ENCODE measurements around the gene GH2.
"Not testable (repeated sequence)": the region's sequence is repeated elsewhere in the genome, so short reads cannot be mapped to it uniquely, and the experiment has no call there.

GH2 gene

DNA sequence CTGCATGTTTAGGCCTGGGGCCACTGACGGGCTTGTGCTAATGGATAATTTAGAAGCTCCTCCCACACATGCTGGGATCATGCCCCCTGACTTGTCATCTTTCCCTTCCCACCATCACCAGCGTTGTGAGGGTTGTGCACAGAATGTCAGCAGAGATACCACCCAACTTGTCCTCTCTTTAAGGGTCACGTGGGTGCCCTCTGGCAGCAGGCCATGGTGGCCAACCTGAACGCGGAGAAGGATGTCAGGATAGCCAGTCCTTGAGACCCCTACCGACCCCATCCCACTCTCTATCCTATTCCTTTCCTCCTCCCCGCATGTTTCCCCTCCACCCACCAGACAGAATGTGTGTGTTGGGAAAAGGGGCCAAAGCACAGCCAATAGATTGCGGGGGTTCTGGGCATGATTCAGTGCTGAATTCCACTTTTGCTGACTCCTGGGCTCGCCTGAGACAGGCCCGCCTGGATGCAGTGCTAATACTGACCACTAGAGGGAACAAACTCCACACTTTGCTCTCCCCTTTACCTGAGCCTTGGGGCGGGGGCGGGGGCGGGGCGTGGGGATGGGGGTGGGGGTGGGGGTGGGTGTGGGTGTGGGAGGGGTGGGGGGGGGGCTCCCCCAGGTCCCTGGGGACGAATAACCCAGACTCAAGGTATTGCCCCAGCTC lies at the start of gene GH2:
Gene GH2, minus strand, starts transcription at position 10 of the 667 bp plus-strand sequence. CDS start 143 bp downstream, outside the sequence.
- DNase-seq: peak in 4 of 10 donors; percentile 19 to 74 (median 21)
- intact Hi-C loops (cut with DNase I): no loop called here

DNA sequence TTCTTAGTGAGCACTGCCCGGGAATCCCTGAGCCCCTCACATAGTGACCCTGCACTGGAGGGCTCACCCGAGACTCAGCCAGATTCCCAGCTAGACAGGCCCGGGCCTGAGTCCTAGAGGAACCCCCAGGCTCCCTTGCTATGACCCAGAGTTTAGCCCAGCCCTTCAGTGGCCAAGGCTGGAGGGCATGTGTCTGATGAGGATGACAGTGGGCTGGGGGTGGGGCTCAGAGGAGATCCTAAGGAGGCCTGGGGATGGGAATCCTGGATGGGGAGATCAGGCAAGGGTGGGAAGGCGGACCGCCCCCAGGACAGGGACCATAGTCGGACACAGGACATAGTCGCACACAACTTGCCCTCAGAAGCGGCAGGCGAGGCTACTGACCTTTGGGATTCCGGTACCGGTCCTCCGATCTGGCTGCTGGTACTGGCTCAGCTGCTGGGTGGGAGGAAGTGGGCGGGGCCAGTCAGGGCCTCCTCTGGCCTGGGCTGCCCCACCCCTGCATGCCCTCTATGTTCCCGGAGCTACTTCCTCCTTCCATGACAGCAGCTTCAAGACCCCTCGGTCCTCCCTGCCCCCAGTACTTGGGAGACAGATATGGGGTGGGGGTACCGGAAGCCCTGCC lies 49.3 kb upstream of the GH2 start:
- intact Hi-C loops (cut with DNase I): no loop called here
- DNase-seq: peak in 2 of 10 donors; percentile 52 to 55

DNA sequence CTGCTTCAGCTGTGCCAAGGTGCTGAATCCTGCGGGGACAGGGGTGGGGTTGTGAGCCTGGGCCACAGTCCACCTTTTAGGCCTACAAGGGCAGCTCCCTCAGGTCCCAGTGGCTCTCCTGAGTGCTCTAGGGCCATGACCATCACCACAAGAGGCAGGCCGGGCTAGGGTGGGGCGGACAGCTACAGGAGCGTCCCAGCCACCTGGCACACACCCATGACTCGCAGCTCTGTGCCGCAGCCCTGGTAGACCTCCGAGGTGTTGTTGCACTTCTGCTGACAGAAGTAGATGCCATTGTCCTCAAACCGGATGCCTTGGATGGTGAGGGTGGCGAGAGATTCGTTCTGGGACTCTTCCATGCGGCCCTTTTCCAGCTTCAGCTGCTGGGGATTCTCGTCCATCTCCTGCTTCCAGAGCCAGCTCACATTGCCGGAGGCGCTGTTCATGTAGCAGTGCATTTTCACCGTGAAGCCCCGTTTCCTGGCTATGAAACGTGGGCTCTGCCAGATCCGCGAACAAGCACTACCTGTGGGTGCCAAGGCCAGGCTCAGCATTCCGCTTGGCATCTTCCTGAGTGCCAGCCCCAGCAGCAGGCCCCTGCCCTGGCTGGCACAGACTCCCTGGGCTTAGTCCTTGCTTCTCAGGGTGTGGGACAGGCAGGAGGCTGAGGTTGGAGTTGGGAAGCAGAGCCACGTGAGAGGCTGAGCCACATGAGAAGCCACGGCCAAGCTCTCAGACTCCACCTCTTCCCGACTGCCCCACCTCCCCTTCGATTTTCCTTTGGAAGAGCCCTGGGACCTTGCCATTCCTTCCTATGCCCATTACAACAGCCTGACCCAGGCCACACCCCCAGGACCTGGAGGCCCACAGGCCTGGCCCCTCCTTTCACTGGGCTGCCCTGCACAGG lies 48.4 kb upstream of the GH2 start:
- intact Hi-C loops (cut with DNase I): no loop called here
- peak in 1 of 10 donors; percentile 66 for DNase-seq

DNA sequence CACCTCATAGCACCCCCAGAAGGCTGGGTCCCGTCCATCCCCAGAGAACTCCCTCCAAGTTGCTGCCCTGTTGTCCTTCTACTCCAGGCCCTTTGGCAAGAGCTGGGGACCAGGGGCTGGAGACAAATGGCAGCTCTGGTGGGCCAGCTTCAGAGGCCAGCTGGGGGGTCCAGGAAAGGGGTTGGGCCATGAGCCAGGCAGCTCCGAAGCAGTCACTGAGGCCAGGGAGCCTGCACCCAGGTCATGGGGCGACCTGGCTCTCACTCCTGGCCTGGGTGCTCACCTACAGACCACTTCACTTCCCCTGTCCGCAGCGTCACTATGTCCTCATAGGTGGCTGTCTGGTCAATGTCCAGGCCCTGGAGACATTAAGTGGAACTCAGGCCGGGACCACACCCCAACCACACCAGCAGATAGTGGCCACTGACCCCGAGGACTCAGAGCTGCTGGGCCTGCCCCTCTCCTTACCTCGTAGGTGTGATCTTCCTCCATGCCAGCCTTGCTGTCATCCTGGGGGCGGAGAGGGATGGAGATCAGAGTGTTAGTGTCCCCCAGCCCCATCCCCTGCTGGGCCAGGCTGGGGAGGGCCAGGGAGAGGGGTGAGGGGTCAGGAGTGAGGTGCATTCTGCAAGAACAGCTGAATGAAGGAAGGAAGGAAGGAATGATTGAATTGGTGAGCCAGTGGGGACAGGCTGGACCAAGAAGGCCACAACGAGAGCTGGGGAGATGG lies 47.4 kb upstream of the GH2 start:
- intact Hi-C loops (cut with DNase I): no loop called here
- DNase-seq: peak in 2 of 10 donors; percentile 51 to 57

DNA sequence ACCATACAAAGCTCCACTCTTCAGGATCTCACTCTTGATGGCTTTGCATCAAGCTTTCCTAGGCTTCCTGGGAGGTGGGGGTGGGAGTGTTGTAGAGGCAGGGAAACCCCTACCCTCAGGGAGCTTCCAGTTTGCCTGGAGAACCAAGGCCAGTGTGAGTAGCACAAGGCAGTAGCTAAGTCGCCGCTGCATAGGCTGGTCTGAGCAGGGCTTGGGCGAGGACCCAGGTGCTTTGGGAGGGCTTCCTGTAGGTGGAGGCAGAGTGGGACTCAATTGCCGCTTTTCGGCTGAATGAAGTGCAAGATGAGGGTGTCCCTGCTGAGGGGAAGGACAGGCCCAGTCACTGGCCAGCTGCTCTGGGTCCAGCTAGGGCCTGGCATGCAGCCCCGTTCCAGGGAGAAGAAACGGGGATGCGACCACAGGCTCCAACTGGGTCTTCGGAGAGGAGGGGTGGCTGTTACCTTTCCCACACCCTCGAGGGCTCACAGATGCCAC lies 46.5 kb upstream of the GH2 start:
- intact Hi-C loops (cut with DNase I): no loop called here
- peak in 1 of 10 donors; percentile 67 for DNase-seq

DNA sequence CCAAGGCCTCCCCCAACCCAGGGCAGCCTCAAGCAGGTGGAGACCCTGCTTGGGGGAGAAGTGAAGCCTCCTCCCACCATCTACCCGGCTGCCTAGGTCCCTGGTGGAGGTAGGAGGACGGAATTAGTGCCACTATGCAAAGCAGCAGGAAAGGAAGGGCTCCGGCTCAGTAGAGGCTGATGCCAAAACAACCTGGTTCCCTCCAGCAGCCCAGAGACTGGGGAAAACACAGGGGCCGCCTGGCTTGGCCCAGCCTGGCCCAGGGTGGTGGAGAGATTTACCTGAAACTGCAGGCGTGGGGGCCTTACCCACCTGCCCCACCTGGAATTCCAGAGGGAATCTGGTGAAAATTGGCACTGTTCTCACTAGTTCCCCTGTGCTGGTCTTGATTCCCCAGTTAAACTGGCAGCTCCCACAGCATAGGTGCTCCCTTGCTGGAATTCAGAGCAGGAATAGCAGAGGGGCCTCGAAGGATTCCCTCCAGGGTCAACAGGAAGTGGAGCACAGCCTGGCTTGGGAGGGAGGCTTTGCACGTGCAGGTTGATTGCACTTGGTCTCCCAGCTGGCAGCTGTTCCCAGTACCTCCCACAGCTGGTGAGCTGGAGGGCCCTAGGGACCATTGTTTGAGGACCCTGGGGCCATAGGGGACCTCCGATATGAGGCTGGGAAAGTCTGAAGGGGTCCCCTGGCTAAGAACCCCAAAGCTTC lies 45.9 kb upstream of the GH2 start:
- peak in 3 of 10 donors; percentile 39 to 72 (median 57) for DNase-seq
- intact Hi-C loops (cut with DNase I): no loop called here

DNA sequence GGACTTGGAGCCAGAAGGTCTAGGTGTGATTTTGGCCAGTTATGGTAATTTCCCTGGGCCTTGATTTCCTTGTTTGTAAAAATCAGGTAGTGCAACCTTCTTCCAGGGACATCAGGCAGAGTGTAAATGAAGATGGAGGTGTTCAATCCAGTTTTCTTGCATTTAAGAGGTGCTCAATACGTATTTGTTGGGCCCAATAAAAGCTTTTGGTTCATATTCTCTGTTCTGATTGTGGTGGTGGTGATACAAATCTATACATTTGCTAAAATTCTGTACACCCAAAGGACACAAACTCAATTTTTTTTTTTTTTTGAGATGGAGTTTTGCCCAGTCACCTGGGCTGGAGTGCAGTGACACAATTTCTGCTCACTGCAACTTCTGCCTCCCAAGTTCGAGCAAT lies 44.4 kb upstream of the GH2 start:
- DNase-seq: no peak
- intact Hi-C loops (cut with DNase I): no loop called here

DNA sequence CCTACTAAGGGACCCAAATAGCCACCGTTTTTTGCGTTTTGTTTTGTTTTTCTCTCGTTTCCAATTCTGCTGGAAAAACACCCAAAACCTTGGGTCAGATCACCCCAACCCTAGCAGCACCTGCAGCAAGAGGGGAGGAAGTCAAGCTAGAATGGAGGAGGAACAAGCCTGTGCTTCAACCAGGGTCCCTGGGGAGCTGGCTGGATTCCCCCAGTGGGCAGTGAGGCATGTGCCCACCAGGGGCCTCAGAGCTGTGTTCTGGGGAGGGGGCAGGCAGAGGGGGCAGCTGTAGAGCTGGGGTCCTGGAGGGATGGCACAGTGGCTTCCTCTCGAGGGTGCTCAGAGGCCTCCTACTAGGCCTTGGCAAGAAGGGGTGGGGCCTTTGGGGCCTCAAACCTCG lies 43.9 kb upstream of the GH2 start:
- DNase-seq: peak in 2 of 10 donors; percentile 29 to 43
- intact Hi-C loops (cut with DNase I): no loop called here

DNA sequence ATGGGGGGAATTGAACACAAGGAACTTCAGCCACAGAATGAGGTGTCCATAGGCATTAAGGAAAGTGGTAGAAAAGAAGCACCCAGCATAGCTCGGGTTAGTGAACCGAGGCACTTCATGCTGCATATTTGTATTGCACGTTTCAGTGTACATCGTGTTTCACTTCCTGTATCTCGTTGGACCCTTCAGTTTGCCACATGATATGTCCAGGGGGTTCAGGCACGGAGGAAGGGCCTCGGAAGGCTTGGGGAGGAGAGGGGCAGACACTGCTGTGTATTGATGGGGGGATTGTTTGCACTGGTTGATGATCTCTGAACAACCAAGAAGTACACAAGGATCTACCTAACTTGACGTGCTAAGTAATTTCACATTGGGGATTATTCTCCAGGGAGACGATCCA lies 40.7 kb upstream of the GH2 start:
- DNase-seq: peak in 2 of 10 donors; percentile 3 to 42
- intact Hi-C loops (cut with DNase I): not testable (repeated sequence)

DNA sequence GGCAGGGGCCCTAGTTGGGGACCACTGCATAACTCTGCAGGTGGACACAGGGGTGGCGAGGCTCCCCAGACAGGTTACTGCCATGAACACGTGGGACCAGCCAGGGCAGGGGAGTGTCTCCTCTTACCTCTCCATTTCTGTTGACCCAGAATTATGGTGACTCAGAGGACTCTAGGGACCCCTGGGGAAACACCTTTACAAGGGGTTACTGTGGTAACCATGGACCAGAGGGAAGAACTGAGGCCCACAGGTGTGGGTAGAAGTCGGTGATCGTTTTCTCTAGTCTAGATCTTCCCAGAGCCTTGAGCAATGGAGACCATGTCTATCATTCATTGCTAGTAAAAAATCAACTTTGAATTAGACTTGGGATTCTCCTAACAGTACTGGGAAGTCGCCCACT lies 39.0 kb upstream of the GH2 start:
- DNase-seq: peak in 2 of 10 donors; percentile 15 to 45

DNA sequence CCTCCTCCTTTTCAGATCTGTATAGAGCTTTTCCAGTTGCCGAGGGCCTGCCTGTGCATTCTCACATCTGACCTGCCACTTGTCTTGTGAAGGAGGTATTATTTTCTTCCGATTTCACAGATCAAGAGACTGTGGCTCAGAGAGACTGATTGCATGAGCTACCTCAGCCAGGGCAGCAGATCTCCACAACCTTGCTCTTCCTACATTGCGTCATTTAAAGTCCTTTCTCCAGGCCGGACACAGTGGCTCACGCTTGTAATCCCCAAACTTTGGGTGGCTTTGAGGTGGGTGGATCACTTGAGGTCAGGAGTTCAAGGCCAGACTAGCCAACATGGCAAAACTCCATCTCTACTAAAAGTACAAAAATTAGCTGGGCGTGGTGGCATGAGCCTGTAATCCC lies 38.3 kb upstream of the GH2 start:
- intact Hi-C loops (cut with DNase I); DNase-seq: not testable (repeated sequence)

More for the DNA sequence above, 39.0 kb upstream of the GH2 start:
- intact Hi-C loops (cut with DNase I): not testable (repeated sequence)

DNA sequence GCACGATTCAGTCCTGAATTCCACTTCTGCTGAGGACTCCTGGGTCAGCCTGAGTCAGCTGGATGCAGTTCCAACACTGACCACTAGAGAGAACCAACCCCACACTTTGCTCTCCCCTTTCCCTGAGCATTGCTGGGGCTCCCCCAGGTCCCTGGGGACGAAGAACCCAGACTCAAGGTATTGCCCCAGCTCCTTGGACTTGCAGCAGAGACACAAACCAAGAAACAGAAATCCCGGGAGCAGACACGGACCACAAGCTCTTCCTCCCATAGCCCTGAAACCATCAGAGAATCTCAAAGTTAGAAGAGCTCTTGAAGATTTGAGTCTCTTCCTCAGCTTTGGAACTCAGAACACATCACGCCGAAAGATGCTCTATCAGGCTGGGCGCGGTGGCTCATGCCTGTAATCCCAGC lies 37.6 kb upstream of the GH2 start:
- DNase-seq: peak in 7 of 10 donors; percentile 18 to 82 (median 44)

DNA sequence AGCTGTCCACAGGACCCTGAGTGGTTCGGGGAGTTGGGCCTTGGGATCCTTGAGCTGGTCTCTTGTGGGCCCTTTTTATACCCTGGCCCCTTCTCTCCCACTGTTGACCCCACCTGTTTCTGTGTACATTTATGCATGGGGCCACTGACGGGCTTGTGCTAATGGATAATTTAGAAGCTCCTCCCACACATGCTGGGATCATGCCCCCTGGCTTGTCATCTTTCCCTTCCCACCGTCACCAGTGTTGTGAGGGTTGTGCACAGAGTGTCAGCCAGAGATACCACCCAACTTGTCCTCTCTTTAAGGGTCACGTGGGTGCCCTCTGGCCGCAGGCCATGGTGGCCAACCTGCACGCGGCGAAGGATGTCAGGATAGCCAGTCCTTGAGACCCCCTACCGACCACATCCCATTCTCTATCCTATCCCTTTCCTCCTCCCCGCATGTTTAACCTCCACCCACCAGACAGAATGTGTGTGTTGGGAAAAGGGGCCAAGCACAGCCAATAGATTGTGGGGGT lies 37.1 kb upstream of the GH2 start, which contains the start of gene GH1:
Gene GH1, minus strand, starts transcription at position 51 of the 517 bp plus-strand sequence. CDS start 63 bp downstream, outside the sequence.
- intact Hi-C loops (cut with DNase I): loop anchor here (5.0 to 10.0 kb wide), 3 partner anchors 108 to 366 kb away; partner anchors contain the start of gene ERN1
- DNase-seq: peak in 2 of 10 donors; percentile 45 to 62

More for the DNA sequence above, 37.6 kb upstream of the GH2 start:
- intact Hi-C loops (cut with DNase I): loop anchor here (5.0 to 10.0 kb wide), 3 partner anchors 108 to 365 kb away; partner anchors contain the start of gene ERN1

DNA sequence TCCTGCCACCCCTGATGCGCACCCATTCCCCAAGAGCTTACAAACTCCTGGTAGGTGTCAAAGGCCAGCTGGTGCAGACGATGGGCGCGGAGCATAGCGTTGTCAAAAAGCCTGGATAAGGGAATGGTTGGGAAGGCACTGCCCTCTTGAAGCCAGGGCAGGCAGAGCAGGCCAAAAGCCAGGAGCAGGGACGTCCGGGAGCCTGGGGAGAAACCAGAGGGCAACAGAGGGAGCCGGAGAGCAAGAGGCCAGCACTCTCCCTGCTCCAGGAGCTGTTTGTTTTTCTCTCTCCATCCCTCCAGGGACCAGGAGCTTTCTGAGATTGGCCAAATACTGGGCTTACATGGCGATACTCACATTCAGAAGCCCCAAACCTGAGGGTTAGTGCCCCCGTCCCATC lies 36.6 kb upstream of the GH2 start:
- intact Hi-C loops (cut with DNase I): loop anchor here (5.0 to 10.0 kb wide), 3 partner anchors 109 to 366 kb away; partner anchors contain the start of gene ERN1
- DNase-seq: peak in 2 of 10 donors; percentile 19 to 61

DNA sequence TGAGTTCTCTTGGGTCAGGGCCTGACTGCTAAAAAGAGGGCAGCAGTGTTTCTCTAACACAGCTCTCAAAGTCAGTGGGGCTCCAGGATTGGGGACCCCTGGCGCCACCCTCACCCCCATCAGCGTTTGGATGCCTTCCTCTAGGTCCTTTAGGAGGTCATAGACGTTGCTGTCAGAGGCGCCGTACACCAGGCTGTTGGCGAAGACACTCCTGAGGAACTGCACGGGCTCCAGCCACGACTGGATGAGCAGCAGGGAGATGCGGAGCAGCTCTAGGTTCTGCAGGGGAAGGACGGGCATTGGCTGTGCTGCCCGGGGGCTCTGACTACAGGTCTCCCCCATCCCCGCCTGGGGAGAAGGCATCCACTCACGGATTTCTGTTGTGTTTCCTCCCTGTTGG lies 35.9 kb upstream of the GH2 start:
- intact Hi-C loops (cut with DNase I): loop anchor here (5.0 to 10.0 kb wide), 3 partner anchors 110 to 367 kb away; partner anchors contain the start of gene ERN1
- peak in 2 of 10 donors; percentile 37 to 65 for DNase-seq

DNA sequence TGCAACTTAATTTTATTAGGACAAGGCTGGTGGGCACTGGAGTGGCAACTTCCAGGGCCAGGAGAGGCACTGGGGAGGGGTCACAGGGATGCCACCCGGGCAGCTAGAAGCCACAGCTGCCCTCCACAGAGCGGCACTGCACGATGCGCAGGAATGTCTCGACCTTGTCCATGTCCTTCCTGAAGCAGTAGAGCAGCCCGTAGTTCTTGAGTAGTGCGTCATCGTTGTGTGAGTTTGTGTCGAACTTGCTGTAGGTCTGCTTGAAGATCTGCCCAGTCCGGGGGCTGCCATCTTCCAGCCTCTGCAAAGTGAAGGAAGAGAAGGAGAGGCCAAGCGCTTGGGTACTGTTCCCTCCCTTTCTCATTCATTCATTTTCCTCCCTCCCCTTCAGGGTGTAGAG lies 35.5 kb upstream of the GH2 start:
- not testable (repeated sequence) for DNase-seq
- intact Hi-C loops (cut with DNase I): loop anchor here (5.0 to 10.0 kb wide), 3 partner anchors 110 to 368 kb away; partner anchors contain the start of gene ERN1

DNA sequence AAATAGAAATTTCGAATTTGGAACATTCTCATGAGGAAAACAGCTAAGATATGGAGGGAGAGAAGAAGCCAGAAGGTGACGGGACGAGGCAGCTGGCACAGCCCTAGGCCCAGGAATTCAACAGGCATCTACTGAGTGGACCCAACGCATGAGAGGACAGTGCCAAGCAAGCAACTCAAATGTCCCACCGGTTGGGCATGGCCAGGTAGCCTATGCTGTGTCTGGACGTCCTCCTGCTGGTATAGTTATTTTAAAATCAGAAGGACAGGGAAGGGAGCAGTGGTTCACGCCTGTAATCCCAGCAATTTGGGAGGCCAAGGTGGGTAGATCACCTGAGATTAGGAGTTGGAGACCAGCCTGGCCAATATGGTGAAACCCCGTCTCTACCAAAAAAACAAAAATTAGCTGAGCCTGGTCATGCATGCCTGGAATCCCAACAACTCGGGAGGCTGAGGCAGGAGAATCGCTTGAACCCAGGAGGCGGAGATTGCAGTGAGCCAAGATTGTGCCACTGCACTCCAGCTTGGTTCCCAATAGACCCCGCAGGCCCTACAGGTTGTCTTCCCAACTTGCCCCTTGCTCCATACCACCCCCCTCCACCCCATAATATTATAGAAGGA lies 34.9 kb upstream of the GH2 start:
- intact Hi-C loops (cut with DNase I): loop anchor here (5.0 to 10.0 kb wide), 3 partner anchors 111 to 368 kb away; partner anchors contain the start of gene ERN1

DNA sequence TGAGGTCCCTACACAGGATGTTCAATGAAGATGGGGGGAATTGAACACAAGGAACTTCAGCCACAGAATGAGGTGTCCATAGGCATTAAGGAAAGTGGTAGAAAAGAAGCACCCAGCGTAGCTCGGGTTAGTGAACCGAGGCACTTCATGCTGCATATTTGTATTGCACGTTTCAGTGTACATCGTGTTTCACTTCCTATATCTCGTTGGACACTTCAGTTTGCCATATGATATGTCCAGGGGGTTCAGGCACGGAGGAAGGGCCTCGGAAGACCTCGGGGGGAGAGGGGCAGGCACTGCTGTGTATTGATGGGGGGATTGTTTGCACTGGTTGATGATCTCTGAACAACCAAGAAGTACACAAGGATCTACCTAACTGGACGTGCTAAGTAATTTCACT lies 34.0 kb upstream of the GH2 start:
- intact Hi-C loops (cut with DNase I): loop anchor here (5.0 to 10.0 kb wide), 3 partner anchors 112 to 369 kb away; partner anchors contain the start of gene ERN1
- peak in 1 of 10 donors; percentile 53 for DNase-seq

More for the DNA sequence above, 34.9 kb upstream of the GH2 start:
- DNase-seq: peak in 2 of 10 donors; percentile 24 to 66
